ENCODE results near the gene OR52H1. TPM values are rescaled to one million over a fixed set of nuclear protein-coding genes. Genes with fewer than 3 reads are reported as not detected.

OR52H1 gene
- total RNA-seq, 1 donor from 2014 or later = not detected

DNA sequence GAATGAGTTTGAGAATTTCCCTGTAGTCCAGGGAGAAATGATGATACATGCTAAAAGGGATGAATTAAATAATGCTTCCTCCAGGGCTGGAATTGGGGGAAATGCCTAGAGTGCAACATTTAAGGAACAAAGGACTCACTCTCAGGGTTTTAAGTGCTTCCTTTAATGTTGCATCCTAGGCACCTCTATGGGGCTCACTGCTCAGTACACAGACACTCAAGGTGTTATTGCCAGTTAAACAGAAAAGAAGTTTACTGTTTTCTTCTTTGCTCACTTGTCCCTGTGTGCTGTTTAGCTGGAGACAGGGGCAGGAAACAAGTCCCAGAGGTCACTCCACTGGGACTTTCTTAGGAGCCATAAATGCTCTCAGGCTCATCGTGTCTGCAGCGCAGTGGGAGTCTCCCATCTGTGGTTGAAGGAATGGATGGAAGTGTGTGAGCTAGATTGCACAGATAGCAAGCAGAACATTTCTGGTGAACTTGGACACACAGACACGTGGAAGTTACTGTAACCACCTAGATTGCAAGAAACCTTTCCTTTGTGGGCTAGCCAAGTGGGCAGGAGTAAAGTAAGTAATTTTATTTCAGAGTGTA, 8.4 kb upstream of the OR52H1 start:
- Mint-ChIP-seq H3K4me1 (ENCODE audit: low read depth, unreplicated experiment) (no peaks in the 10 kb centered on the region), H3K27ac (ENCODE audit: unreplicated experiment) (no peak overlapping the region), H3K36me3 (ENCODE audit: low read depth, unreplicated experiment) (no peaks in the 10 kb centered on the region), H3K27me3 (ENCODE audit: low read depth, unreplicated experiment) (no peaks in the 10 kb centered on the region), H3K4me3 (ENCODE audit: unreplicated experiment) (no peak overlapping the region), H3K9me3 (ENCODE audit: unreplicated experiment) (no peaks in the 10 kb centered on the region)
- Histone ChIP-seq H3K4me3 (ENCODE audit: insufficient read depth, low read depth, low read length) (no peak overlapping the region), H3K9me3 (ENCODE audit: insufficient read depth, low read depth, low read length) (no peaks in the 10 kb centered on the region), H3K9ac (ENCODE audit: low read length) (no peak overlapping the region), H4K20me1 (ENCODE audit: insufficient read depth, low read length) (no peaks in the 10 kb centered on the region), H3K36me3 (ENCODE audit: insufficient read depth, low read length) (no peaks in the 10 kb centered on the region), H3K27ac (ENCODE audit: low read depth, low read length) (no peak overlapping the region), H3K4me2 (ENCODE audit: low read length) (no peak overlapping the region), H3K79me2 (ENCODE audit: insufficient read depth, low read length) (no peaks in the 10 kb centered on the region), H2AFZ (ENCODE audit: low read depth, low read length) (no peak overlapping the region), H3K4me1 (ENCODE audit: insufficient read depth, low read length) (no peaks in the 10 kb centered on the region), H3K27me3 (ENCODE audit: insufficient read depth, low read length) (peaks cover 2% of the 10 kb centered on the region)
- FAIRE-seq = no peak
- TF ChIP-seq EZH2 (IDR thresholded peaks at IDR 0.05; ENCODE audit: insufficient read depth, low read length) = no peak
- TF ChIP-seq, protein P1, sequence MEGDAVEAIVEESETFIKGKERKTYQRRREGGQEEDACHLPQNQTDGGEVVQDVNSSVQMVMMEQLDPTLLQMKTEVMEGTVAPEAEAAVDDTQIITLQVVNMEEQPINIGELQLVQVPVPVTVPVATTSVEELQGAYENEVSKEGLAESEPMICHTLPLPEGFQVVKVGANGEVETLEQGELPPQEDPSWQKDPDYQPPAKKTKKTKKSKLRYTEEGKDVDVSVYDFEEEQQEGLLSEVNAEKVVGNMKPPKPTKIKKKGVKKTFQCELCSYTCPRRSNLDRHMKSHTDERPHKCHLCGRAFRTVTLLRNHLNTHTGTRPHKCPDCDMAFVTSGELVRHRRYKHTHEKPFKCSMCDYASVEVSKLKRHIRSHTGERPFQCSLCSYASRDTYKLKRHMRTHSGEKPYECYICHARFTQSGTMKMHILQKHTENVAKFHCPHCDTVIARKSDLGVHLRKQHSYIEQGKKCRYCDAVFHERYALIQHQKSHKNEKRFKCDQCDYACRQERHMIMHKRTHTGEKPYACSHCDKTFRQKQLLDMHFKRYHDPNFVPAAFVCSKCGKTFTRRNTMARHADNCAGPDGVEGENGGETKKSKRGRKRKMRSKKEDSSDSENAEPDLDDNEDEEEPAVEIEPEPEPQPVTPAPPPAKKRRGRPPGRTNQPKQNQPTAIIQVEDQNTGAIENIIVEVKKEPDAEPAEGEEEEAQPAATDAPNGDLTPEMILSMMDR (IDR thresholded peaks at IDR 0.05; ENCODE audit: insufficient read depth, low read depth, low read length) = no peak
- no peak for DNase-seq (ENCODE audit: low read depth)

DNA sequence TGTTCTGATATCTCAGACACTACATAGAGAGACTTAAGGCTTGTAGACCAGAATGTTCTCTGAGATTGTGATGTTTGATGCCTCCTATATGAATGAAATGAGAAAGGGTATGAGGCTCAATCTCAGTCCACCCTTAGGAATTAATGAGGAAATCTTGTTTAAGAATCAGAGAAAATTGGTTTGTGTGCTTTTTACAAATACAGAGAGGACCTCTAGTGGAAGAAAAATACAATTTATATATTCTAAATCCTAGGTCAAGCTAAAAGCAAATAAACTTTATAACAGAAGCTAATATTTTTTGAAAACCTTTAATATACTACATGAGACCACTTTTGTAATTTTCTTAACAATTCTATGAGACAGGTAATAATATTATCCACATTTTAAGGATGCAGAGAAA, 5.0 kb upstream of the OR52H1 start:
- Histone ChIP-seq H3K4me1 (ENCODE audit: insufficient read depth, low read length) (peaks cover 12% of the 10 kb centered on the region), H3K79me2 (ENCODE audit: insufficient read depth, low read length) (no peaks in the 10 kb centered on the region), H3K27ac (ENCODE audit: low read depth, low read length) (no peak overlapping the region), H2AFZ (ENCODE audit: low read depth, low read length) (no peak overlapping the region), H3K27me3 (ENCODE audit: insufficient read depth, low read length) (peaks cover 2% of the 10 kb centered on the region), H3K36me3 (ENCODE audit: insufficient read depth, low read length) (no peaks in the 10 kb centered on the region), H3K9ac (ENCODE audit: low read length) (no peak overlapping the region), H4K20me1 (ENCODE audit: insufficient read depth, low read length) (no peaks in the 10 kb centered on the region), H3K4me2 (ENCODE audit: low read length) (no peak overlapping the region), H3K9me3 (ENCODE audit: insufficient read depth, low read depth, low read length) (no peaks in the 10 kb centered on the region), H3K4me3 (ENCODE audit: insufficient read depth, low read depth, low read length) (no peak overlapping the region)
- no peak overlapping the region for H3K27ac Mint-ChIP-seq (ENCODE audit: unreplicated experiment)
- no peak overlapping the region for H3K4me3 Mint-ChIP-seq (ENCODE audit: unreplicated experiment)
- FAIRE-seq (no peak), DNase-seq (ENCODE audit: low read depth) (no peak)
- H3K4me1 Mint-ChIP-seq (ENCODE audit: low read depth, unreplicated experiment) = peaks cover 13% of the 10 kb centered on the region
- no peaks in the 10 kb centered on the region for H3K36me3 Mint-ChIP-seq (ENCODE audit: low read depth, unreplicated experiment)
- no peak for TF ChIP-seq EZH2 (IDR thresholded peaks at IDR 0.05; ENCODE audit: insufficient read depth, low read length)
- TF ChIP-seq, protein P1 (IDR thresholded peaks at IDR 0.05; ENCODE audit: insufficient read depth, low read depth, low read length) = peak; percentile 10
- H3K27me3 Mint-ChIP-seq (ENCODE audit: low read depth, unreplicated experiment) = no peaks in the 10 kb centered on the region
- H3K9me3 Mint-ChIP-seq (ENCODE audit: unreplicated experiment) = no peaks in the 10 kb centered on the region

DNA sequence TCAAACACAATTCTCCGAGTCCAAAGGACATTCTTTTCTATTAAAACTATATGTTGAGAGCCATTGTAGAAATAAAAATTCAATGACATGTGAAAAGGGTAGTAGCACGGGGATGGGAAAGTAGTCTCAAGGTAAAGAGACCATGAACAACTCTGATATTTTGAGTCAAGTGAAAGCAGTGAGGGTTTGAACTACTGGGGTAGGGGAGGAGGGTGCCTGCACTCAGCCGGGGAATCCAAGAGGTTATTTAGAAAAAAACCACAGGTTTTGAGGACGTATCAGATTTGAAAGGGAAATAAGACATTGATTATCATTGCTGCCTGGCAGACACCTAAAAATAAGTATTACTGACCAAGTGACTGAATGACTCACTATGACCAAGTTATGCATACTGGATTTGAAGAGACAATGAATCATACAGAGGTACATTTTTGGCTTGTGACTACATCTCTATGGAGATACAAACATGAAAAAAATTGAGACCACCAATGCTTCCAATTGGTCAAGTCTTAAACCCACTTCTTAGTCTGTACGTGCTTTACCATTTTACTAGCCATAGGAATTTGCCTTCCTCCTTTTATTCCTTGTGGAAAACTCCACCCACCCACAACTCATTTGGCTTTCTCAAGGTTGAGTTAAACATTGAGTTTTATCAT, 2.2 kb upstream of the OR52H1 start:
- Histone ChIP-seq H3K27me3 (ENCODE audit: insufficient read depth, low read length) (peaks cover 2% of the 10 kb centered on the region), H3K36me3 (ENCODE audit: insufficient read depth, low read length) (no peaks in the 10 kb centered on the region), H3K4me2 (ENCODE audit: low read length) (peak overlapping the region; percentile 78), H3K9ac (ENCODE audit: low read length) (peak overlapping the region; percentile 62), H3K4me3 (ENCODE audit: insufficient read depth, low read depth, low read length) (no peak overlapping the region), H3K27ac (ENCODE audit: low read depth, low read length) (peak overlapping the region; percentile 87), H3K4me1 (ENCODE audit: insufficient read depth, low read length) (peaks cover 12% of the 10 kb centered on the region), H3K79me2 (ENCODE audit: insufficient read depth, low read length) (no peaks in the 10 kb centered on the region), H2AFZ (ENCODE audit: low read depth, low read length) (no peak overlapping the region), H3K9me3 (ENCODE audit: insufficient read depth, low read depth, low read length) (no peaks in the 10 kb centered on the region), H4K20me1 (ENCODE audit: insufficient read depth, low read length) (no peaks in the 10 kb centered on the region)
- H3K4me3 Mint-ChIP-seq (ENCODE audit: unreplicated experiment) = no peak overlapping the region
- FAIRE-seq (peak; percentile 80), DNase-seq (ENCODE audit: low read depth) (peak; percentile 92)
- no peaks in the 10 kb centered on the region for H3K9me3 Mint-ChIP-seq (ENCODE audit: unreplicated experiment)
- no peaks in the 10 kb centered on the region for H3K36me3 Mint-ChIP-seq (ENCODE audit: low read depth, unreplicated experiment)
- no peaks in the 10 kb centered on the region for H3K27me3 Mint-ChIP-seq (ENCODE audit: low read depth, unreplicated experiment)
- TF ChIP-seq, protein P1 (IDR thresholded peaks at IDR 0.05; ENCODE audit: insufficient read depth, low read depth, low read length) = no peak
- TF ChIP-seq EZH2 (IDR thresholded peaks at IDR 0.05; ENCODE audit: insufficient read depth, low read length) = no peak
- peak overlapping the region; percentile 93 for H3K27ac Mint-ChIP-seq (ENCODE audit: unreplicated experiment)
- peaks cover 13% of the 10 kb centered on the region for H3K4me1 Mint-ChIP-seq (ENCODE audit: low read depth, unreplicated experiment)
